ENCODE results near the gene OLIG1.

OLIG1 gene

DNA sequence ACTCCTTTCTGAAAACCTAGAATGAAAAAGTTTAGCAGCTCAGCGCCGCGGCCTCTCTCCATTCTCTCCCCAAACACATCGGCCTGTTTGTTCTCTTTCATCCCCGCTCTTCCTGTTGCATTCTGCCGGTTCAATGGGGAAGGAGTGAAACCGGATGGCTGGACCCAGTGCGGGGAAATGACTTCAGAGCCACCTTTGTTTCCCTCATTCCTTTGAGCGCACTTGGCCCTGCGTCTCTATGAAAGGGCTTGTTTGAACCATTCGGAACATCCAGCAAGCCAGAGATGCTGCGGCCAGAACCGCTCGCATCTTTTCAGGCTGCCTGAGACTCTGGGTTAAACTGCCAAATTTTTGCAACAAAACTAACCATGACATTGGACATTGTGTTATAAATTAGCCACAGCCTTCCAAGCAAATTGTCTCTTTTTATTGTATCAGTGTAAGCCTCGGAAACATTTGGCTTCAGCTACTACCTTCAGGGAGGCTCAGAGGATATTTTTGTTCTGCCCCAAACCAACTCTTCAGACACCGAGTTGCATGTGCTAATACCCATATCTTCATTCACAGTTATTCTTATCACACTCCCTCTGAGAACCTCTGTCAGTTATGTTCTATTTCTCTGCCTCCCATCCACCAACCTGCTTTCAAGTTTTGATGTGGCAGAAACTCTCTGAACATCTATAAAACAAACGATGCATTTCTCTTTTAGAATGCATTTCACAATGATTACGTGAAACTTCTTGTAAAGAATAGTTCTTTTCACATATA, 5.1 kb upstream of the OLIG1 start:
- Histone ChIP-seq H3K9me3 (ENCODE audit: low read length) (no peaks in the 10 kb centered on the region), H3K4me3 (ENCODE audit: low read depth in 1 of 2, low read length in 2 of 2) (no peak overlapping the region), H3K27ac (ENCODE audit: low read depth, low read length) (no peak overlapping the region), H3K36me3 (ENCODE audit: insufficient read depth, low read length) (no peaks in the 10 kb centered on the region), H3K9ac (ENCODE audit: low read length) (no peak overlapping the region), H3K27me3 (ENCODE audit: control insufficient read depth in 1 of 2, insufficient read depth in 2 of 2, low read length in 2 of 2) (peaks cover 28 to 42% of the 10 kb centered on the region in 2 donors), H3K4me1 (ENCODE audit: insufficient read depth, low read length) (no peaks in the 10 kb centered on the region)

DNA sequence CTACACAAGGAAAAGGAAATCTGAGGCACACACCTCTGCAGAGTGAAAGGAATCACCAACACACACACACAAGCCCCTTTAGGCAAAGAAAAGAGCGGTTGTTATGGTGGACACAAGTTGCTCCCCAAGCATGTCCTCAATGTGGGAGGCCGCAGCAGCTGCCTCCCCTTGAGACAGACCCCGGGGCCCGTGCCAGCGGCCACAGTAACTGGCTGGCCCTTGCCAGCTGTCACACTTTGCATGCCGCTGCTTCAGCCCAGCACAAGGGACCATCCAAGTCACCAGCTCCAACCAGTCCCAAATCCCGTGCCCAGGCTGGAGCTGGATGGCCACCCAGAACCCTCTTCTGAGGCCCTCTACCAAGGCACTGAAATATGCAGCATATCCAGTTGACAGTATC, 2.9 kb upstream of the OLIG1 start:
- H3K4me1 ChIP-seq (ENCODE audit: insufficient read depth, low read length), result no peaks in the 10 kb centered on the region
- no peaks in the 10 kb centered on the region for H3K9me3 ChIP-seq (ENCODE audit: low read length)
- H3K4me3 ChIP-seq (ENCODE audit: low read depth in 1 of 2, low read length in 2 of 2), result no peak overlapping the region
- H3K27ac ChIP-seq (ENCODE audit: low read depth, low read length), result no peak overlapping the region
- no peak overlapping the region for H3K9ac ChIP-seq (ENCODE audit: low read length)
- no peaks in the 10 kb centered on the region for H3K36me3 ChIP-seq (ENCODE audit: insufficient read depth, low read length)
- H3K27me3 ChIP-seq (ENCODE audit: control insufficient read depth in 1 of 2, insufficient read depth in 2 of 2, low read length in 2 of 2), result peaks cover 38 to 62% of the 10 kb centered on the region in 2 donors

DNA sequence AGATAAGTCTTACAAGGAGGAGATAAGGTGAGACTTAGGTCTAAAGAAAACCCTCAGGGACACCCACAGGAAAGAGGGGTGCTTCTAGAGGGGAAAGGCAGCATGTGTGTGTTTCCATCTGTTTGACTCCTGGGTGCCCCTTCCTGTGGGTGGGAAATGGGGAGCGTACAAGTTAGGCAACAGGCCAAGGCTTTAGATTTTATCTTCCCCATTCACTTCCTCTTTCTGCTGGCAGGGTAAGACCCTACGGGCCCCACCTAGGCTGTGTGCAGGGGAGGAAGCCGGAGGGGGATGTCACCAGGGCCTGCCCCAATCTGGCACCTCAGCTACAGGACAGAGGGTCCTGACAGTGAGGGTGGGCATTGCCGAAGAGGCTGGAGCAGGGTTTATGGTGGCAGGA, 2.5 kb upstream of the OLIG1 start:
- Histone ChIP-seq H3K4me1 (ENCODE audit: insufficient read depth, low read length) (no peaks in the 10 kb centered on the region), H3K9me3 (ENCODE audit: low read length) (no peaks in the 10 kb centered on the region), H3K27ac (ENCODE audit: low read depth, low read length) (no peak overlapping the region), H3K9ac (ENCODE audit: low read length) (no peak overlapping the region), H3K36me3 (ENCODE audit: insufficient read depth, low read length) (no peaks in the 10 kb centered on the region), H3K27me3 (ENCODE audit: control insufficient read depth in 1 of 2, insufficient read depth in 2 of 2, low read length in 2 of 2) (peaks cover 41 to 65% of the 10 kb centered on the region in 2 donors), H3K4me3 (ENCODE audit: low read depth in 1 of 2, low read length in 2 of 2) (no peak overlapping the region)

DNA sequence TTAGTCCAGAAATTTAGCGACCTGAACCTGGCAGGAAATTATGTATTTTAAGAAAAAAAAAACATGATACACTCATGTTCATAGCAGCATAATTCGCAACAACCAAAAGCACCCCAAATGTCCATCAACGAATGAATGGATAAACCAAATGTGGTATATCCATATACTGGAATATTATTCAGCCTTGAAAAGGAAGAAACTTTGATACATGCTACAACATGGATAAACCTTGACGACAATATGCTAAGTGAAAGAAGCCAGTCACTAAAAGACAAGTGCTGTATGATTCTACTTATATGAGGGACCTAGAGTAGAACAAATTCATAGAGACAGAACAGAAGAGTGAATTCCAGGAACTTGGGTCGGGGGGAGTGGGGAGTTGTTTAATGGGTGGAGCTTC, 698 bp upstream of the OLIG1 start:
- no peak overlapping the region for H3K27ac ChIP-seq (ENCODE audit: low read depth, low read length)
- H3K4me1 ChIP-seq (ENCODE audit: insufficient read depth, low read length), result no peaks in the 10 kb centered on the region
- peaks cover 48 to 74% of the 10 kb centered on the region in 2 donors for H3K27me3 ChIP-seq (ENCODE audit: control insufficient read depth in 1 of 2, insufficient read depth in 2 of 2, low read length in 2 of 2)
- H3K36me3 ChIP-seq (ENCODE audit: insufficient read depth, low read length), result no peaks in the 10 kb centered on the region
- no peaks in the 10 kb centered on the region for H3K9me3 ChIP-seq (ENCODE audit: low read length)
- H3K4me3 ChIP-seq (ENCODE audit: low read depth in 1 of 2, low read length in 2 of 2), result no peak overlapping the region
- no peak overlapping the region for H3K9ac ChIP-seq (ENCODE audit: low read length)

DNA sequence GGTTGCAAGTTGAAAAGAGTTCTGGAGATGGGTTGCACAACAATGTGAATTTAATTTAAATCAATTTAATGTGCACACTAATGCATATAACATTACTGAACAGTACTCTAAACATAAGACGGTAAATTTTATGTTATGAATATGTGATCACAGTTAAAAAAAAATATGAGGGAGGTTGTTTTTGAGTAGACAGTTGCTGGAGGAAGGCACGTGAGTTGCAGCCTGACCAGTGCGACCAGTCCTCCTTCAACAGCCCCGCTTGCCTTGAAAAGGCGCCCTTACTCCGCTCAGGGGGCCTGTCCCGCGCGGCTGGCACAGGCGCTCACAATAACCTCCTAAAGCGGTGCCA, 322 bp upstream of the OLIG1 start:
- H3K27me3 ChIP-seq (ENCODE audit: control insufficient read depth in 1 of 2, insufficient read depth in 2 of 2, low read length in 2 of 2), result peaks cover 52 to 78% of the 10 kb centered on the region in 2 donors
- H3K36me3 ChIP-seq (ENCODE audit: insufficient read depth, low read length), result no peaks in the 10 kb centered on the region
- no peaks in the 10 kb centered on the region for H3K9me3 ChIP-seq (ENCODE audit: low read length)
- H3K27ac ChIP-seq (ENCODE audit: low read depth, low read length), result no peak overlapping the region
- no peaks in the 10 kb centered on the region for H3K4me1 ChIP-seq (ENCODE audit: insufficient read depth, low read length)
- no peak overlapping the region for H3K9ac ChIP-seq (ENCODE audit: low read length)
- H3K4me3 ChIP-seq (ENCODE audit: low read depth in 1 of 2, low read length in 2 of 2), result no peak overlapping the region

DNA sequence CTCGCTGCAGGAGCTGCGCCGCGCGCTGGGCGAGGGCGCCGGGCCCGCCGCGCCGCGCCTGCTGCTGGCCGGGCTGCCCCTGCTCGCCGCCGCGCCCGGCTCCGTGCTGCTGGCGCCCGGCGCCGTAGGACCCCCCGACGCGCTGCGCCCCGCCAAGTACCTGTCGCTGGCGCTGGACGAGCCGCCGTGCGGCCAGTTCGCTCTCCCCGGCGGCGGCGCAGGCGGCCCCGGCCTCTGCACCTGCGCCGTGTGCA, 730 bp downstream of the OLIG1 start:
- H3K9me3 ChIP-seq (ENCODE audit: low read length), result no peaks in the 10 kb centered on the region
- no peak overlapping the region for H3K27ac ChIP-seq (ENCODE audit: low read depth, low read length)
- H3K4me3 ChIP-seq (ENCODE audit: low read depth in 1 of 2, low read length in 2 of 2), result no peak overlapping the region
- H3K4me1 ChIP-seq (ENCODE audit: insufficient read depth, low read length), result no peaks in the 10 kb centered on the region
- H3K9ac ChIP-seq (ENCODE audit: low read length), result no peak overlapping the region
- no peaks in the 10 kb centered on the region for H3K36me3 ChIP-seq (ENCODE audit: insufficient read depth, low read length)
- H3K27me3 ChIP-seq (ENCODE audit: control insufficient read depth in 1 of 2, insufficient read depth in 2 of 2, low read length in 2 of 2), result peaks cover 56 to 79% of the 10 kb centered on the region in 2 donors

DNA sequence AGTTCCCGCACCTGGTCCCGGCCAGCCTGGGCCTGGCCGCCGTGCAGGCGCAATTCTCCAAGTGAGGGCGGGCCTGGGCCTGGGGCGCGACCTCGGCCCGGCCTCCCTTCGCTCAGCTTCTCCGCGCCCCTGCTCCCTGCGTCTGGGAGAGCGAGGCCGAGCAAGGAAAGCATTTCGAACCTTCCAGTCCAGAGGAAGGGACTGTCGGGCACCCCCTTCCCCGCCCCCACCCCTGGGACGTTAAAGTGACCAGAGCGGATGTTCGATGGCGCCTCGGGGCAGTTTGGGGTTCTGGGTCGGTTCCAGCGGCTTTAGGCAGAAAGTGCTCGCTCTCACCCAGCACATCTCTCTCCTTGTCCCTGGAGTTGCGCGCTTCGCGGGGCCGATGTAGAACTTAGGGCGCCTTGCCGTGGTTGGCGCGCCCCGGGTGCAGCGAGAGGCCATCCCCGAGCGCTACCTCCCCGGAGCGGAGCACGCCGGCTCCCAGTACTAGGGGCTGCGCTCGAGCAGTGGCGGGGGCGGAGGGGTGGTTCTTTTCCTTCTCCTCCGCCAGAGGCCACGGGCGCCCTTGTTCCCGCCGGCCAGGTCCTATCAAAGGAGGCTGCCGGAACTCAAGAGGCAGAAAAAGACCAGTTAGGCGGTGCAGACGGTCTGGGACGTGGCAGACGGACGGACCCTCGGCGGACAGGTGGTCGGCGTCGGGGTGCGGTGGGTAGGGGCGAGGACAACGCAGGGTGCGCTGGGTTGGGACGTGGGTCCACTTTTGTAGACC, 1.2 kb downstream of the OLIG1 start:
- Histone ChIP-seq H3K9ac (ENCODE audit: low read length) (no peak overlapping the region), H3K27ac (ENCODE audit: low read depth, low read length) (peak overlapping the region; percentile 8), H3K9me3 (ENCODE audit: low read length) (no peaks in the 10 kb centered on the region), H3K4me3 (ENCODE audit: low read depth in 1 of 2, low read length in 2 of 2) (peak overlapping the region; percentile 39 to 49), H3K27me3 (ENCODE audit: control insufficient read depth in 1 of 2, insufficient read depth in 2 of 2, low read length in 2 of 2) (peaks cover 56 to 81% of the 10 kb centered on the region in 2 donors), H3K4me1 (ENCODE audit: insufficient read depth, low read length) (no peaks in the 10 kb centered on the region), H3K36me3 (ENCODE audit: insufficient read depth, low read length) (no peaks in the 10 kb centered on the region)

DNA sequence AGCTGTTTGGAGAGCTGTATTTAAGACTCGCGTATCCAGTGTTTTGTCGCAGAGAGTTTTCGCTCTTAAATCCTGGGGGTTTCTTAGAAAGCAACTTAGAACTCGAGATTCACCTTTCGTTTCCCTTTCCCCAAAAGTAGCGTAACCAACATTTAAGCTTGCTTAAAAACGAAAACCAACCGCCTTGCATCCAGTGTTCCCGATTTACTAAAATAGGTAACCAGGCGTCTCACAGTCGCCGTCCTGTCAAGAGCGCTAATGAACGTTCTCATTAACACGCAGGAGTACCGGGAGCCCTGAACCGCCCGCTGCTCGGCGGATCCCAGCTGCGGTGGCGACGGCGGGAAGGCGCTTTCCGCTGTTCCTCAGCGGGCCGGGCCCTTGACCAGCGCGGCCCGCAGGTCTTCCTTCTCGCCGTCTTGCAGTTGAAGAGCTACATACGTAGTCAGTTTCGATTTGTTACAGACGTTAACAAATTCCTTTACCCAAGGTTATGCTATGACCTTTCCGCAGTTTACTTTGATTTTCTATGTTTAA, 1.9 kb downstream of the OLIG1 start:
- Histone ChIP-seq H3K4me1 (ENCODE audit: insufficient read depth, low read length) (no peaks in the 10 kb centered on the region), H3K9me3 (ENCODE audit: low read length) (no peaks in the 10 kb centered on the region), H3K27me3 (ENCODE audit: control insufficient read depth in 1 of 2, insufficient read depth in 2 of 2, low read length in 2 of 2) (peaks cover 62 to 75% of the 10 kb centered on the region in 2 donors), H3K4me3 (ENCODE audit: low read depth in 1 of 2, low read length in 2 of 2) (peak overlapping the region; percentile 39 to 49), H3K9ac (ENCODE audit: low read length) (no peak overlapping the region), H3K36me3 (ENCODE audit: insufficient read depth, low read length) (no peaks in the 10 kb centered on the region), H3K27ac (ENCODE audit: low read depth, low read length) (no peak overlapping the region)

DNA sequence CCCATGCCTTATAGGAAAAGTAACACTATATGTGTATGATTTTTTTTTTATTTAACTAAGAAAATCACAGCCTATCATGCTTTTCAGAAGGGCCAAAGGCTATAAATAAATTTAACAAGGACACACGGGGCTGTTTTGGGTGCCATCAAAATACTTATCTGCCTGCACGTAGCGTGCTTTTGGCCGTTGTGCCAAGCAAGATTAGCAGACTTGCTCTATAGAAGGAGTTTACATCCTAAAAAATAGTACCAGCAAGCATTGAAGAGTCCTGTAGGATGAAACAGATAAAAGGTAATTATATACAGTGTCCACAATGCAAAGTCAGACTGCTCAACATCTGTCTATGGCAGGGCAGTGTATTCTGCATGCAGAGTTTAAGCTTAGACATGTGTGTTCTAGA, 3.7 kb downstream of the OLIG1 start:
- H3K4me1 ChIP-seq (ENCODE audit: insufficient read depth, low read length), result no peaks in the 10 kb centered on the region
- no peak overlapping the region for H3K27ac ChIP-seq (ENCODE audit: low read depth, low read length)
- H3K27me3 ChIP-seq (ENCODE audit: control insufficient read depth in 1 of 2, insufficient read depth in 2 of 2, low read length in 2 of 2), result peaks cover 55 to 64% of the 10 kb centered on the region in 2 donors
- H3K9me3 ChIP-seq (ENCODE audit: low read length), result no peaks in the 10 kb centered on the region
- H3K9ac ChIP-seq (ENCODE audit: low read length), result no peak overlapping the region
- no peak overlapping the region for H3K4me3 ChIP-seq (ENCODE audit: low read depth in 1 of 2, low read length in 2 of 2)
- H3K36me3 ChIP-seq (ENCODE audit: insufficient read depth, low read length), result no peaks in the 10 kb centered on the region

DNA sequence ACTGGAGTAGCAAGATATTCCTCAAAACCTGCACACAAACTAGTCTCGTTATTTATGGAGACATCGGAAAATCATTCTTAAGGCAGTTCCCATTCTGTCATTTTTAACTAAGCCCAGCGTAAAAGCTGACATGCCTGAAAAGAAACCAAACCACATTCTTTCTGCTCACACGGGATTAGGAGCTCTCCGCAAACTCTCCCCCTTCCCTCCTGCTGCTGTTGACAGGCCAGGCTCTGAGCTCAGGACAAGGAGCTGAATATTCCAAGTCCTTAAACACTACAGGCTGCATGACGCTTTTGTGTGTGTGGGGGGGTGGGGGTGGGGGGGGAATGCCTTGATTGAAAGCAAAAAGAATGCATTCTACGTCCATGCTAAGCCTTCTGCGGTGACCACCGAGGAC, 5.2 kb downstream of the OLIG1 start:
- no peaks in the 10 kb centered on the region for H3K9me3 ChIP-seq (ENCODE audit: low read length)
- H3K4me1 ChIP-seq (ENCODE audit: insufficient read depth, low read length), result no peaks in the 10 kb centered on the region
- no peak overlapping the region for H3K27ac ChIP-seq (ENCODE audit: low read depth, low read length)
- no peak overlapping the region for H3K9ac ChIP-seq (ENCODE audit: low read length)
- H3K4me3 ChIP-seq (ENCODE audit: low read depth in 1 of 2, low read length in 2 of 2), result no peak overlapping the region
- H3K36me3 ChIP-seq (ENCODE audit: insufficient read depth, low read length), result no peaks in the 10 kb centered on the region
- peaks cover 45 to 49% of the 10 kb centered on the region in 2 donors for H3K27me3 ChIP-seq (ENCODE audit: control insufficient read depth in 1 of 2, insufficient read depth in 2 of 2, low read length in 2 of 2)

DNA sequence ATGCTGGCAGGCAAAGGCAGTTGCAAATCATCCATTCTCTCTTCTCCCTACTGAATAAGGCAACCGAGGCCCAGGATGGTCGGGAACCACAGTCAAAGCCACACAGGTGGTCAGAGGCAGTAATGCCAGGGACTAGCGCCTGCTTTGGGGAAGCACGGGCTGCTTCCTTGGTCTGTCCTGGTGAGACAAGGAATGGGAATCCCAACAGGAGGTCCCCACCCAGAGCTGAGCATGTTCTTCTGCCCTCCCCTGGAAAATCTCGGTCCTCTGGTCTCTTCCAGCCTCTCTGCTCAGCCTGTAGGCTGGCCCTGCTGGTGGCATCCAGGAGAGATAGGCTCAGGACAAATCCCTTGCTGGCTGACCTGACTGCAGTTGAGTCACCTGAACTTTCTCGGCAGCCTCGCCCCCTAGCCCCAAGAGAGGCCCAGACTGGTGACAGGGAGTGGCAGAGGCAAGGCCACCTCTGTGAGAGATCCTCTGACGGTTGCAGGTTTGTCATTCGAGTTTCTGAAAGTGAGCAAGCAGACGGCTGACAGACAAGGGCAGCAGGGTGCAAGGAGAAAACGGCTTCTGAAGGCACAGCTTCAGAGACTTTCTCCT, 5.8 kb downstream of the OLIG1 start:
- Histone ChIP-seq H3K27ac (ENCODE audit: low read depth, low read length) (no peak overlapping the region), H3K27me3 (ENCODE audit: control insufficient read depth in 1 of 2, insufficient read depth in 2 of 2, low read length in 2 of 2) (peaks cover 45 to 46% of the 10 kb centered on the region in 2 donors), H3K9ac (ENCODE audit: low read length) (no peak overlapping the region), H3K4me3 (ENCODE audit: low read depth in 1 of 2, low read length in 2 of 2) (no peak overlapping the region), H3K9me3 (ENCODE audit: low read length) (no peaks in the 10 kb centered on the region), H3K36me3 (ENCODE audit: insufficient read depth, low read length) (no peaks in the 10 kb centered on the region), H3K4me1 (ENCODE audit: insufficient read depth, low read length) (no peaks in the 10 kb centered on the region)
